GM20000 (cell line): Measurements from ENCODE around the gene TGFBR3.

Source experiments
- DNase-seq: peaks from one replicate; pipeline ENCODE4 v3.0.0; 2012; ENCODE audit warnings: low spot score
- TF ChIP-seq, protein P1 (sequence below): IDR thresholded peaks from 2 replicates; pipeline ENCODE4 v1.5.1; 2012; ENCODE audit warnings: mild to moderate bottlenecking, control low read depth; ENCODE audit errors: extremely low read depth, missing control alignments

The TGFBR3 gene

DNA sequence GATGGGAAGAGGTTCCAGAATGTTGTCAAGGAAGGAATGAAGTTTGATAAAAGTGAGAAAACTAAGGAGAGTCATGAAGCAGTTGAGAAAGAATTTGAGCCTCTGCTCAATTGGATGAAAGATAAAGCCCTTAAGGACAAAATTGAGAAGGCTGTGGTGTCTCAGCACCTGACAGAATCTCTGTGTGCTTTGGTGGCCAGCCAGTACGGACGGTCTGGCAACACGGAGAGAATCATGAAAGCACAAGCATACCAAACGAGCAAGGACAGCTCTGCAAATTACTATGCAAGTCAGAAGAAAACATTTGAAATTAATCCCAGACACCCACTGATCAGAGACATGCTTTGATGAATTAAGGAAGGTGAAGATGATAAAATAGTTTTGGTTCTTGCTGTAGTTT lies 242.5 kb downstream of the TGFBR3 start:
- TF ChIP-seq, protein P1, sequence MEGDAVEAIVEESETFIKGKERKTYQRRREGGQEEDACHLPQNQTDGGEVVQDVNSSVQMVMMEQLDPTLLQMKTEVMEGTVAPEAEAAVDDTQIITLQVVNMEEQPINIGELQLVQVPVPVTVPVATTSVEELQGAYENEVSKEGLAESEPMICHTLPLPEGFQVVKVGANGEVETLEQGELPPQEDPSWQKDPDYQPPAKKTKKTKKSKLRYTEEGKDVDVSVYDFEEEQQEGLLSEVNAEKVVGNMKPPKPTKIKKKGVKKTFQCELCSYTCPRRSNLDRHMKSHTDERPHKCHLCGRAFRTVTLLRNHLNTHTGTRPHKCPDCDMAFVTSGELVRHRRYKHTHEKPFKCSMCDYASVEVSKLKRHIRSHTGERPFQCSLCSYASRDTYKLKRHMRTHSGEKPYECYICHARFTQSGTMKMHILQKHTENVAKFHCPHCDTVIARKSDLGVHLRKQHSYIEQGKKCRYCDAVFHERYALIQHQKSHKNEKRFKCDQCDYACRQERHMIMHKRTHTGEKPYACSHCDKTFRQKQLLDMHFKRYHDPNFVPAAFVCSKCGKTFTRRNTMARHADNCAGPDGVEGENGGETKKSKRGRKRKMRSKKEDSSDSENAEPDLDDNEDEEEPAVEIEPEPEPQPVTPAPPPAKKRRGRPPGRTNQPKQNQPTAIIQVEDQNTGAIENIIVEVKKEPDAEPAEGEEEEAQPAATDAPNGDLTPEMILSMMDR = no peak
- DNase-seq = no peak

DNA sequence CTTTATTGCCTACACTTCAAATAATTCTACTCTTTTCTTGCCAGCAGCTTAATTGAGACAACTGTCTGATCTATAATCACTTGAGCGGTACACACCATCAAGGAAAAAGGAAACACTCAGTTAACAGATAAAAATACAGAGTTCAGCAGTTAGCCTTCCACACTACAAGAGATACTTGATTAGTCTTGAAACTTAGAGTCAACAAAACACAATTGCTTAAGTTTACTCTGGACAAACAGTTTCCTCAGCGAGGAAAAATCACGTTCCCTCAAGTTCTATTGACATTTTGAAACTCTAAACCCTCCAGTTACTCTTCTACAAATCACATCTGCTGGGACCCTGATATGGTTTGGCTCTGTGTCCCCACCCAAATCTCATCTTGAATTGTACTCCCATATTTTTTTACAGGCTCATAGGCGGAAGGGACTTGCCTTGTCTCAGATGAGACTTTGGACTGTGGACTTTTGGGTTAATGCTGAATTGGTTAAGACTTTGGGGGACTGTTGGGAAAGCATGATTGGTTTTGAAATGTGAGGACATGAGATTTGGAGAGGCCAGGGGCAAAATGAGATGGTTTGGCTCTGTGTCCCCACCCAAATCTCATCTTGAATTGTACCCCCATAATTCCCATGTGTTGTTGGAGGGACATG lies 244.9 kb downstream of the TGFBR3 start:
- no peak for DNase-seq
- TF ChIP-seq, protein P1 = no peak

DNA sequence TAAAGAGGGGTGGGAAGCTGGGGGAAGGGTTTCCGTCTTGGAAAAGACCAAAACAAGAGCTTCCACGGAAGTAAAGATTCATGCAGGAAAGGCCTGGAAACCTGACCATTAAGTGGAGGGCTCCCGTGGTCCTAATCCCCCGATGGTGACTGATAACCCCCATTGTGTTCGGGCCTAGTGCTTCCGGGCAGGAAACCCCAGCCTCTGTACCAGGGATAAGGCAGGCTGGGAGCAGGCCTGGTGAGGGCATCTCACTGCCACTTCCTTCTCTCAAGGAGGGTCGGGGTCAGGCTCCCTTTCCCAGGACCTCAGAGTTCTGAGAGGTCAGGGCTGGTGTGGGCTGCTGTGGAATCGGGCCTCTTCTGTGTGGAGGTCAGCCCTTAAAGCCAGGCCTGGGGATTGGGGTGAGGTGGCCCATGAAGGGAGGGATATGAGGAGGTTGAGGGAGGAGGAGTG lies 248.4 kb downstream of the TGFBR3 start:
- TF ChIP-seq, protein P1 = no peak
- DNase-seq = no peak

DNA sequence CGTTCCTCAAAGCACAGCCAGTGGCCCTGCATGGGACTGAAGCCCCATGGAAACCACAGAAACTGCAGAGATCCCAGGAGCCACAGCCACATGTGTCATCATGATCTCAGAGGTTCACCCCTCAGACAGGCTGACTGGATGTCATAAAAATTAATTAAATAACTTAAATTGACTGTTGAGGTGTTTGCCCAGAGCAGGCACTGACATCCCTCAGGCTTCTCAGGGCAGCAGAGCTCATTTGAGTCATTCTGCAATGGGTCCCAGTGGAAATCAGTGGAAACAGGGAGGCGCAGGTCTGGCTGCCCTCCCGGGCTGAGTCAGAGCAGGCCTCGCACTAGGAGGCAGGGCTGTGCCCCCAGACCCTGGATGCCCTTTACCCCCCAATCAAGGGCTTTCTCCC lies 250.2 kb downstream of the TGFBR3 start:
- TF ChIP-seq, protein P1 = no peak
- no peak for DNase-seq

DNA sequence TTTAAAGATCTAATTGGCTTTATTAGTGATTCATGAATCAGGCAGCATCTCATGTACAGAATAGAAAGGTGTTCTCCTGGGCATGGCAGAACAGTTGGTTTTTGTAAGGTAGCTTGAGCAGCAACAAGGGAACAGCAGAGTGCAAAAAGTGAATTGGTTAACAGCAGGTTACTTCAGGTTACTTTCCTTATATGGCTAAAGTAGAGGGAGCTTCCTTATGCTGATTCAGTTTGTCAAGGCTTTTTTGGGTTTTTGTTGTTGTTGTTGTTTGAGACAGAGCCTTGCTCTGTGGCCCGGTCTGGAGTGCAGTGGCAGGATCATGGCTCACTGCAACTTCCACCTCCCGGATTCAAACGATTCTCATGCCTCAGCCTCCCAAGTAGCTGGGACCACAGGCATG lies 252.5 kb downstream of the TGFBR3 start:
- DNase-seq = no peak
- TF ChIP-seq, protein P1 = no peak

DNA sequence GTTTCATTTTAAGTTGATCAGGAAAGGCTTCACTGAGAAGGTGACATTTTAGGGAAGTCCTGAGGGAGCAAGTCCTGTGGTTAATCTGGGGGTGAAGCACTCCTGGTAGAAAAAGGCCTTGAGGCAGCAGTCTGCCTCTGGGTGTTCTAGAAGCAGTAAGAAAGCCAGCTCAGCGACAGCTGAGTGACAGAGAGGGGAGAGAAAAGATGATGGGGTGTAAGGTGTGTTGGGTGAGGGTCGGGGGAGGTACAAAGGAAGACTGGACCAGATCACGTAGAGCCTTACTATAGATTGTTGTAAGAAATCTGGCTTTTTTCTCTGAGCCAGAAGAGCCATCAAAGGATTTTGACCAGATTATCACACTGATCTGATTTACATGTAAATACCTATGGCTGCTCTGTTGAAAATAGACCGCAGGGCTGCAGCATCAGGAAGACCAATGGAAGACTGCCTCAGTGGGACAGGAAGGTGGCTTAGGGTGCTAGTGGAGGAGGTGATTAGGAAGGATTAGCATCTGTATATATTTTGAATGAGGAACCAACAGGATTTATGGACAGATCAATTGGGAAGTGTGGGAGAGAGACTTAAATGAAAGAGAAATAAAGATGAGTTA lies 254.1 kb downstream of the TGFBR3 start:
- TF ChIP-seq, protein P1 = no peak

DNA sequence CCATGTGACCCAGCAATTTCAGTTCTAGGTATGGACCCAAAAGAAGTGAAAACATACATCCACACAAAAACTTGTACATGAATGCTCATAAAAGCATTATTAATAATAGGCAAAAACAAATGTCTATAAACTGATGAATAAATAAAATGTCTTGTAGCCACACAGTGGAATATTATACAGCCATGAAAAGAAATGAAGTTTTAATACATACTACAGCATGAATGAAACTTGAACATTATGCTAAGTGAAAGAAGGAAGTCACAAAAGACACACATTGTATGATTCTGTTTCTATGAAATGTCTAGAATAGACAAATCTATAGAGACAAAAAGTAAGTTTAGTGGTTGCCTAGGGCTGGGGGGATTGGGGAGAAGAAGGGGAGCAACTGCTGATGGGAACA lies 255.1 kb downstream of the TGFBR3 start:
- TF ChIP-seq, protein P1 = no peak

More for the DNA sequence above, 254.1 kb downstream of the TGFBR3 start:
- no peak for DNase-seq

More for the DNA sequence above, 255.1 kb downstream of the TGFBR3 start:
- no peak for DNase-seq
